ENCODE results near the gene FBXO22.

DNA sequence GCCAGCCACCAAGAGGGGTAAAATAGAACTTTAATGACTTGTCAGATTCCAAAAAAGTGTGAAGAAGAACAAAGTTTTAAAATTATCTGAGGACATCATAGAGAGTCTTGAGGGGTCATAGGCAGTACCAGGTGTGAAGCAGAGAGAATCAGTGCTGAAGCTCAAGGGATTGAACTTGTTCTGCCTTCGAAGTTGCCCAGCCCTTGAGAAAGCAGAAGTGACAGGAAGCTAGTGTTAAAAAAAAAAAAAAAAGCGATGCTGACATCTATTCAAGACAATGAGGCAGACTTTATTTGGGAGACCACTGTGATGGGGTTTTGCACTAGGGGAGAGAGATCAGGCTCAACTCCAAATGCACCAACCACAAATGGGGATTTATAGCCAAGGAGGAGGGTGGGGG is 21.8 kb downstream of the FBXO22 start:
- TF ChIP-seq POLR2A (IDR thresholded peaks at IDR 0.05), result no peak
- TF ChIP-seq, protein P1, sequence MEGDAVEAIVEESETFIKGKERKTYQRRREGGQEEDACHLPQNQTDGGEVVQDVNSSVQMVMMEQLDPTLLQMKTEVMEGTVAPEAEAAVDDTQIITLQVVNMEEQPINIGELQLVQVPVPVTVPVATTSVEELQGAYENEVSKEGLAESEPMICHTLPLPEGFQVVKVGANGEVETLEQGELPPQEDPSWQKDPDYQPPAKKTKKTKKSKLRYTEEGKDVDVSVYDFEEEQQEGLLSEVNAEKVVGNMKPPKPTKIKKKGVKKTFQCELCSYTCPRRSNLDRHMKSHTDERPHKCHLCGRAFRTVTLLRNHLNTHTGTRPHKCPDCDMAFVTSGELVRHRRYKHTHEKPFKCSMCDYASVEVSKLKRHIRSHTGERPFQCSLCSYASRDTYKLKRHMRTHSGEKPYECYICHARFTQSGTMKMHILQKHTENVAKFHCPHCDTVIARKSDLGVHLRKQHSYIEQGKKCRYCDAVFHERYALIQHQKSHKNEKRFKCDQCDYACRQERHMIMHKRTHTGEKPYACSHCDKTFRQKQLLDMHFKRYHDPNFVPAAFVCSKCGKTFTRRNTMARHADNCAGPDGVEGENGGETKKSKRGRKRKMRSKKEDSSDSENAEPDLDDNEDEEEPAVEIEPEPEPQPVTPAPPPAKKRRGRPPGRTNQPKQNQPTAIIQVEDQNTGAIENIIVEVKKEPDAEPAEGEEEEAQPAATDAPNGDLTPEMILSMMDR (IDR thresholded peaks at IDR 0.05), result no peak
